Testis (tissue), 2 donors: Measurements from ENCODE around the gene LUC7L3.

ENCODE experiments used
- CTCF ChIP-seq, 3 experiments: fragments of 450-650 bp in 2 of 3; fragments of 200-600 bp in 1 of 3; sonication (generic) in 1 of 3; IDR thresholded peaks; one replicate each; pipeline ENCODE4 v1.5.1; 2016 to 2019; ENCODE audit warnings: antibody characterized with exemption in 3 of 3, mild to moderate bottlenecking in 2 of 3, moderate library complexity in 1 of 3
- POLR2A ChIP-seq: fragments of 450-650 bp; IDR thresholded peaks from one replicate; pipeline ENCODE4 v1.6.1; 2017; ENCODE audit warnings: antibody characterized with exemption, mild to moderate bottlenecking, moderate library complexity

DNA sequence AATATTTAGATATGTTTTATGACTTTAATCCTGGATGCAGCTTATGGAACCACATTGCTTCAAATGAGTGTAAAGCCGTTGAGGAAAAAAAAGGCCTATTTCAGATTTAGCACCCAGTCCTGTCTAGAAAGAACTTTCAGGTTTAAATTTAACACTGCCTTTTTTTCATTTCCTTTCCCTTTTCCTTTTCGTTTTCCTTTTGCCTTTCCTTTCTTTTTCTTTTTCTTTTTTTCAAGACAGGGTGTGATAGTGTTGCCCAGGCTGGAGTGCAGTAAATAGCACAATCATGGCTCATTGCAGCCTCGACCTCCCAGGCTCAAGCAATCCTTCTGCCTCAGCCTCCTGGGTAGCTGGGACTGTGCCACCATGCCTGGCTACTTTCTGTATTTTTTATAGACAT lies 15.9 kb downstream of the LUC7L3 start:
- TF ChIP-seq CTCF (IDR thresholded peaks at IDR 0.05) (no peak), POLR2A (no peak)
